OCI-LY1 (cell line): ENCODE measurements around the gene PKN2.

Experiments used
- H2AFZ ChIP-seq: fragments of 200-600 bp; sonication (generic), shearing (Covaris generic); 2 replicates; pipeline ENCODE4 v1.6.0; 2014; ENCODE audit warnings: antibody characterized with exemption, mild to moderate bottlenecking, low read length
- H3F3A ChIP-seq: fragments of 200-600 bp; sonication (generic), shearing (Covaris generic); 2 replicates; pipeline ENCODE4 v1.6.0; 2014; ENCODE audit warnings: mild to moderate bottlenecking, antibody characterized with exemption, low read length, moderate library complexity; ENCODE audit not compliant: insufficient read depth
- H3K27ac ChIP-seq: fragments of 200-600 bp; sonication (generic); 2 replicates; pipeline ENCODE4 v1.5.1; 2014; ENCODE audit warnings: low read length, mixed run types, mild to moderate bottlenecking, low read depth; ENCODE audit not compliant: poor library complexity, severe bottlenecking
- H3K27me3 ChIP-seq: fragments of 200-600 bp; sonication (generic); 2 replicates; pipeline ENCODE4 v1.6.0; 2014; ENCODE audit warnings: antibody characterized with exemption, mild to moderate bottlenecking, low read length, moderate library complexity; ENCODE audit not compliant: insufficient read depth
- H3K36me3 ChIP-seq: fragments of 200-600 bp; sonication (generic); 2 replicates; pipeline ENCODE4 v1.6.1; 2014; ENCODE audit warnings: mild to moderate bottlenecking, antibody characterized with exemption, low read length, moderate library complexity, mixed read lengths; ENCODE audit not compliant: insufficient read depth
- H3K4me1 ChIP-seq: fragments of 200-600 bp; sonication (generic); 2 replicates; pipeline ENCODE4 v1.5.1; 2014; ENCODE audit warnings: mild to moderate bottlenecking, low read length, moderate library complexity; ENCODE audit not compliant: insufficient read depth, severe bottlenecking
- H3K4me2 ChIP-seq: fragments of 200-600 bp; sonication (generic), shearing (Covaris generic); 2 replicates; pipeline ENCODE4 v1.6.1; 2014; ENCODE audit warnings: low read length
- H3K4me3 ChIP-seq: fragments of 200-600 bp; sonication (generic); 2 replicates; pipeline ENCODE4 v1.5.1; 2014; ENCODE audit warnings: low read length, low read depth, mild to moderate bottlenecking, mixed read lengths; ENCODE audit not compliant: poor library complexity, severe bottlenecking
- H3K79me2 ChIP-seq: fragments of 200-600 bp; shearing (Covaris generic); 2 replicates; pipeline ENCODE4 v1.6.1; 2016; ENCODE audit warnings: mixed run types, low read length, mixed read lengths; ENCODE audit not compliant: insufficient read depth
- H3K9ac ChIP-seq: fragments of 200-600 bp; sonication (generic), shearing (Covaris generic); 2 replicates; pipeline ENCODE4 v1.6.1; 2014; ENCODE audit warnings: mild to moderate bottlenecking, low read length, mixed read lengths
- H3K9me2 ChIP-seq: fragments of 200-600 bp; sonication (generic), shearing (Covaris generic); 2 replicates; pipeline ENCODE4 v1.6.1; 2014; ENCODE audit warnings: low read depth, mild to moderate bottlenecking, low read length, mixed read lengths
- H3K9me3 ChIP-seq: fragments of 200-600 bp; shearing (Covaris generic); 2 replicates; pipeline ENCODE4 v1.6.1; 2014; ENCODE audit warnings: low read length, mixed read lengths
- H4K20me1 ChIP-seq: fragments of 200-600 bp; sonication (generic), shearing (Covaris generic); 2 replicates; pipeline ENCODE4 v1.6.0; 2016; ENCODE audit warnings: mild to moderate bottlenecking, low read length; ENCODE audit not compliant: insufficient read depth
- EZH2 ChIP-seq: fragments of 200-600 bp; sonication (generic), shearing (Covaris generic); IDR thresholded peaks from 2 replicates; pipeline ENCODE4 v1.8.0; 2017; ENCODE audit warnings: borderline replicate concordance, mixed run types, mild to moderate bottlenecking, antibody characterized with exemption, low read length, moderate library complexity, mixed read lengths
- TF ChIP-seq, protein P1 (sequence below): fragments of 200-600 bp; sonication (generic), shearing (Covaris generic); IDR thresholded peaks from 2 replicates; pipeline ENCODE4 v1.5.1; 2017; ENCODE audit warnings: mild to moderate bottlenecking, antibody characterized with exemption, low read length, moderate library complexity, mixed read lengths

PKN2 gene

DNA sequence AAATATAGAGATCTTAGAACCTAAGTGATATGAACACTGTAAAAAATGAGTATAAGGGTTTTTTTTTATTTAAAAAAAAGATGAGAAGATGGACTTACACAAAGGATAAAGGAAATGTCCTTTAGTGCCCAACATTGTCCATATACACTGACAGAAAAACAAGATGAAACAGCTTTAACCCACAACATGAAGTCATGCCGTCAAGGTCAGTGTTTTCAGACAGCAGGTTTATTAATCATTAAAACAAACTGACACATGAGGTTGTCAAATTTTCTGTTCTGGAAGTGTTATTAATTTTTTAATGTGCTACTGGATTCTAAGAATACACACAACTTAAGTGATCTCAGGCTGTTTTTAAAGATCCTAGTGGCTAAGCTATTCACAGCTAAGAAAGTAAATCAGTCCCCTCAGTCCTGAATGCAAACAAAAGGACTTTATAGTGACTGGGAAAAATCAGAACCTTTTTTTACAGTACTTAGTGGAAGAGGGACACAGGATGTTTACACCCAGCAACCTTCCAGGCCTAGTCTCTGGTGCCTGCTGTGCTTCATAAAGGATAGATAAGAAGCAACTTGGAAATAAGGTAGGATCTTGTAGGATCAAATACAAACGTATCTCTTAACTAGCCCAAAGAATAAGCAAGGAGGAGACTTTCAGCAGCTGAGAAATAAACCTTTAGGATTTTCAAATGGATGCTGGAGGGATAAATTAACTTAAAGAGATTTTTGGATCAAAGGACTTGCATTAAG, 21.9 kb upstream of the PKN2 start:
- H3K4me3 ChIP-seq = no peak overlapping the region
- H3F3A ChIP-seq = no peaks in the 10 kb centered on the region
- H2AFZ ChIP-seq = no peak overlapping the region
- no peak overlapping the region for H3K4me2 ChIP-seq
- no peaks in the 10 kb centered on the region for H4K20me1 ChIP-seq
- TF ChIP-seq EZH2 = no peak
- TF ChIP-seq, protein P1, sequence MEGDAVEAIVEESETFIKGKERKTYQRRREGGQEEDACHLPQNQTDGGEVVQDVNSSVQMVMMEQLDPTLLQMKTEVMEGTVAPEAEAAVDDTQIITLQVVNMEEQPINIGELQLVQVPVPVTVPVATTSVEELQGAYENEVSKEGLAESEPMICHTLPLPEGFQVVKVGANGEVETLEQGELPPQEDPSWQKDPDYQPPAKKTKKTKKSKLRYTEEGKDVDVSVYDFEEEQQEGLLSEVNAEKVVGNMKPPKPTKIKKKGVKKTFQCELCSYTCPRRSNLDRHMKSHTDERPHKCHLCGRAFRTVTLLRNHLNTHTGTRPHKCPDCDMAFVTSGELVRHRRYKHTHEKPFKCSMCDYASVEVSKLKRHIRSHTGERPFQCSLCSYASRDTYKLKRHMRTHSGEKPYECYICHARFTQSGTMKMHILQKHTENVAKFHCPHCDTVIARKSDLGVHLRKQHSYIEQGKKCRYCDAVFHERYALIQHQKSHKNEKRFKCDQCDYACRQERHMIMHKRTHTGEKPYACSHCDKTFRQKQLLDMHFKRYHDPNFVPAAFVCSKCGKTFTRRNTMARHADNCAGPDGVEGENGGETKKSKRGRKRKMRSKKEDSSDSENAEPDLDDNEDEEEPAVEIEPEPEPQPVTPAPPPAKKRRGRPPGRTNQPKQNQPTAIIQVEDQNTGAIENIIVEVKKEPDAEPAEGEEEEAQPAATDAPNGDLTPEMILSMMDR = no peak
- H3K27me3 ChIP-seq = no peaks in the 10 kb centered on the region
- H3K79me2 ChIP-seq = no peaks in the 10 kb centered on the region
- no peaks in the 10 kb centered on the region for H3K9me2 ChIP-seq
- no peak overlapping the region for H3K27ac ChIP-seq
- no peaks in the 10 kb centered on the region for H3K36me3 ChIP-seq
- no peaks in the 10 kb centered on the region for H3K9me3 ChIP-seq
- H3K9ac ChIP-seq = no peak overlapping the region
- H3K4me1 ChIP-seq = no peaks in the 10 kb centered on the region

DNA sequence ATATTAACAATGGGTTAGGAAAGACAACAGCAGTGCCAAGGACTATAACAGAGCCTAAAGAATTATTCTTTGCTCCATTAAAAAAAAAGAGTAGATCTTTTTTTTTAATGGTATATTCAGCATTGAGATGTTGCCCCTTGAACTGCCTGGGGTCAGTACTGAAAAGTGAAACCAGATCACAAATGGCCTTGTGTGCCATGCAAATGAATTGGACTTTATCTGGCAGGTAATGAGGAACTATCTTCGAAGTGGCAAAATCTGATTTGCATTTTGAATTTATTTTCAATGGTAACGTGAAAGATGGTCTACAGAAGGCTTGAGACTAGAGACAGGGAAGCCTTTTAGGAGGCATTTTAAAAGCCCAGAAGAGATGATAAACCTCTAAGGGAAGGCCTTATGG, 21.4 kb upstream of the PKN2 start:
- H3K27ac ChIP-seq = no peak overlapping the region
- H3K9ac ChIP-seq = no peak overlapping the region
- no peak overlapping the region for H3K4me3 ChIP-seq
- H3K27me3 ChIP-seq = no peaks in the 10 kb centered on the region
- H3K4me2 ChIP-seq = no peak overlapping the region
- no peaks in the 10 kb centered on the region for H3K9me2 ChIP-seq
- H4K20me1 ChIP-seq = no peaks in the 10 kb centered on the region
- TF ChIP-seq, protein P1 = no peak
- TF ChIP-seq EZH2 = no peak
- no peaks in the 10 kb centered on the region for H3F3A ChIP-seq
- no peak overlapping the region for H2AFZ ChIP-seq
- H3K9me3 ChIP-seq = no peaks in the 10 kb centered on the region
- no peaks in the 10 kb centered on the region for H3K4me1 ChIP-seq
- no peaks in the 10 kb centered on the region for H3K79me2 ChIP-seq
- no peaks in the 10 kb centered on the region for H3K36me3 ChIP-seq

- no peaks in the 10 kb centered on the region for H3K9me2 ChIP-seq
- no peak overlapping the region for H3K27ac ChIP-seq
- H3K79me2 ChIP-seq = no peaks in the 10 kb centered on the region
- H2AFZ ChIP-seq = no peak overlapping the region
- H3K4me3 ChIP-seq = no peak overlapping the region
- H3K27me3 ChIP-seq = no peaks in the 10 kb centered on the region
- H3K36me3 ChIP-seq = no peaks in the 10 kb centered on the region
- no peak overlapping the region for H3K9ac ChIP-seq
- H4K20me1 ChIP-seq = no peaks in the 10 kb centered on the region
- no peaks in the 10 kb centered on the region for H3K4me1 ChIP-seq
- TF ChIP-seq, protein P1 = no peak
- H3K4me2 ChIP-seq = no peak overlapping the region
- H3K9me3 ChIP-seq = no peaks in the 10 kb centered on the region
- H3F3A ChIP-seq = no peaks in the 10 kb centered on the region
Measured at GRCh38 chr1:88668405-88668804, 15.7 kb upstream of the PKN2 start.
